Femur (tissue), 1 donor: Measurements from ENCODE around the gene GPNMB.

Experiments
- DNase-seq: peaks from one replicate; pipeline ENCODE4 v3.0.0-alpha.2; 2017

The GPNMB gene

GRCh38 chr7:23276376-23276775, 29.8 kb downstream of the GPNMB start:
- DNase-seq, result no peak

- no peak for DNase-seq
Measured at GRCh38 chr7:23276947-23277346, 30.4 kb downstream of the GPNMB start.

GRCh38 chr7:23277359-23277989, 30.9 kb downstream of the GPNMB start:
- DNase-seq, result no peak

DNA sequence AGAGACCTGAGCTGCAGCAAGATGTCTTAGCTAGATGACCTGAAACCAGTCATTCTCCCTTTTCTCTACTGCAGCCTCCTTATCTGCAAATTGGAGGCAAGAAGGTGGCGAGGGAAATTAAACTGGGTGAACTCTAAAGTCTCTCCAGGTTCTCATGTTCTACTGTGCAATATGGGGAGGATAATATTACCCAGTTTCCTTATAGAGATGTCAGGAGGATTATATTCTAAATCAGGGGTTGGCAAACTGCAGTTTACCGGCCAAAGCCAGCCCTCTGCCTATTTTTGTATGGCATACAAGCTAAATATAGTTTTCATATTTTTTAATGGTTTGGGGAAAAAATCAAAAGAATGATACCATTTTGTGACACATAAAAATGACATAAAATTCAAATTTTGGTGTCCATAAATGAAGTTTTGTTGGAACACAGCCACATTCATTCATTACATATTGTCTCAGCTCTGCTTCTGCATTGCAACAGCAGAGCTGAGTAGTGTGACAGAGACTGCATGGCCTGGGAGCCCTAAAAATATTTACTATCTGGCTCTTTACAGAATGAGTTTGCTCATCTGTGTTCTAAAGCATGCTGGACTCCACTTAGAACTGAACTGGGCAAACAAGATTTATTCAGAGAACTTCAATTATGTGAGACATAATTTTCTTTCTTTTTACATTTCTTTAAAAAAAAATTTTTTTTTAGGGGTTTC, 33.4 kb downstream of the GPNMB start:
- no peak for DNase-seq

GRCh38 chr7:23283086-23283485, 36.5 kb downstream of the GPNMB start:
- no peak for DNase-seq

DNA sequence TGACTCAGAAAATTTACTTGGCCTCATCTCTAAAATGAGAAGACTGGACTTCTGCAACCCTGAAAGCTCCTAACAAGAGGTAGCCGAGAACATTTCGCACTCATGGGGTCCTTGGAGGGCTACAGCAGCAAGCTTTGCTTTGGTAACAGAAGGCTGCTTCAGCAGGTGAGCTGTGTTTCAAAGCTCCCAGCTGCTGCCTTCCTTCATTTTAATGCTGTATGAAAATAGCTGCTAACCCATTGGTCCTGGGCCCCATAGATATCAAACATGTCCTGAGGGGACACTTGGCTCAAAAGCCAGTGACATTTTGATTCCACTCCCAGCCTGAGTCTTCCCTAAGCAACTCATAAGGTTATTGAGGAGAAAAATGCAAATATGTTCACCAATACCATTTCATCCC, 38.3 kb downstream of the GPNMB start:
- DNase-seq, result peak; percentile 39

DNA sequence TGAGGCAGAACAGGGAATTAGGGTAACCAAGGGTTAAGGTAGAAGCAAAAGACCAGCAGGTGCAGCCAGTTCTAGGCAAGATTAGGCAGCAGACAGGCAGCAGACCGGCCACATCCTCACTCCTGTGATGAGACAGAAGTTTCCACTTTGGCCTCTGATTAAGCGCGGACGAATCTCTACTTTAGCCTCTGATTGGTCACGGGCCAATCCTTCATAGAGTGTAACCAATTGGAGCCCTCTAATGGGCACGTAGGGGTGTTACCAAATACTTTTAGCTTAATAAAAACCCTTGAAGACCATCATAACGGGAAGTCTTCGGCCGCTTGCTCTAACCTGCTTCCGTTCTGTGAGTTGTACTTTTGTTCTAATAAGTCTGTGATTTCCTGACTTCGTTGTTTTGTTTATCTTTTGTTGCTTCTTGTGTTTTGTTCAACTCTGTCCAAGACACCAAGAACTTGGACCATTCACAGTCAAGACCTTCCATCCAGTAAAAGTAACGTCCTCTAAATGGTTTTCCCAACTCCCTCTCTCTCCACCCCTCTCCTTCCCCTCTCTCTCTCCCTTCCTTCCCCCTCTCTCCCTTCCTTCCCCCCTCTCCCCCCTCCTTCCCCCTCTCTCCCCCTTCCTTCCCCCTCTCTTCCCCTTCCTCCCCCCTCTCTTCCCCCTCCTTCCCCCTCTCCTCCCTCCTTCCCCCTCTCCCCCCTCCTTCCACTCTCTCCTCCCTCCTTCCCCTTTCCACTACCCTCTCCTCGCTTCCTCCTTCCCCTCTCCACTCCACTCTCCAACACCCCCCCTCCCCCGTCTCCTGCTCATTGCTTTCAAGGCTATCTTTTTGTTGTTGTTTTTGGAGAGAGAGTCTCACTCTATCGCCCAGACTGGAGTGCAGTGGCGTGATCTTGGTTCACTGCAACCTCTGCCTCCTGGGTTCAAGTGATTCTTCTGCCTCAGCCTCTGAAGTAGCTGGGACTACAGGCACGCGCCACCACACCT, 39.4 kb downstream of the GPNMB start:
- peak; percentile 33 for DNase-seq

DNA sequence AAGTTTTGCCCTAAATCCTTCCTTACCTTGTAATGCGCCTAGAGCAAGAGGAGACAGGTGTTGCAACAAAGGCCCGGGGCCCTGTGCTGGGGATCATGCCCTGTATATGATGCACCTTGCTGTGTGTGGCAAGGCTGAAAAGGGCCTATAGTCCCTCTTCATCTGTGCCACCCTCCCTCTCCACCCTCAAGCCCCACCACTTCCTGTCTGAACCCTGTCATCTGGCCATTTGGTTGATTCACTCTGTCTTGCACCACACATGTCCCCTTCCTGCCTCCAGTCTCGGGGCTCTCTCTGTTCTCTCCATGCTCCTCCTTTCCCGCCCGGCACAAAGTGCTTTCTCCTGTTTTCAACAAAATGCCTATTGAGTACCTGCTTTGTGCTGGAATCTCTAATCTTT, 41.0 kb downstream of the GPNMB start:
- no peak for DNase-seq

DNA sequence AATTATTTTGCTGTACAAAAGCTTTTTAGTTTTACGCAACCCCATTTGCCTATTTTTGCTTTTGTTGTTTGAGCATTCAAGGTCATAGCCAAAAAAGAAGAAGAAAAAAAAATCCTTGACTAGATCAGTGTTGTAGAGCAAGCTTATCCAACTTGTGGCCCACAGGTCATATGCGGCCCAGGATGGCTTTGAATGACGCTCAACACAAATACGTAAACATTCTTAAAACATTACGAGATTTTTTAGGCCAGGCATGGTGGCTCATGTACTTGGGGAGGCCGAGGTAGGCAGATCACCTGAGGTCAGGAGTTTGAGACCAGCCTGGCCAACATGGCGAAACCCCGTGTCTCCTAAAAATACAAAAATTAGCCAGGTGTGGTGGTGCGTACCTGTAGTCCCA, 44.4 kb downstream of the GPNMB start:
- DNase-seq, result no peak

DNA sequence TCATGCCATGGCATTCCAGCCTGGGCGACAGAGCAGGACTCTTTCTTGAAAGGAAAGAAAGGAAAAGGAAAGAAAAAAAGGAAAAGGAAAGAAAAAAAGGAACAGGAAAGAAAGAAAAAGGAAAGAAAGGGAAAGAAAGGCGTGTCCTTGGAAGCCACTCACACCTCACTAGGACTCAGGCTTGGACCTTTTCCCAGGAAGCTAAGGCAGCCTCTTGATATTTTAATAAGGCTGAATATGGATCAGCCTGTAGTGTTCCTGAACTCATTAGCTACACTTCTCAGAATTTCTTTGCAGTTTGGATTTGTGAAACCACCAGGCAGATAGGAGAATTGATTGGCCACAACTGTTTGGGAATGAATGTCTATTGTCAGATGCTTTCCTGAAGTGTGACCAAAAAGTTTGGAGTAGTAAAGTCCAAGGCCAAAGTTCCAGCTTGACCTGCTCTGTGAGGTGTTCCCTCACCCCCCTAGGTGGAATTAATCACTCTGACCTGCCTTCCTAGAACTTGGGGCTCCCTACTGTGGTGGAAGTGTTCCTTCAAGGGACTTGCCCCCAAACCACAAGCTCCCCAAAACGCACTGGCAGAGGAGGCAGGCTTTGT, 45.5 kb downstream of the GPNMB start:
- DNase-seq, result no peak

- no peak for DNase-seq
Measured at GRCh38 chr7:23292623-23293022, 46.0 kb downstream of the GPNMB start.

- no peak for DNase-seq
Measured at GRCh38 chr7:23293500-23294073, 47.0 kb downstream of the GPNMB start.

GRCh38 chr7:23294549-23295400, 48.2 kb downstream of the GPNMB start:
- no peak for DNase-seq

DNA sequence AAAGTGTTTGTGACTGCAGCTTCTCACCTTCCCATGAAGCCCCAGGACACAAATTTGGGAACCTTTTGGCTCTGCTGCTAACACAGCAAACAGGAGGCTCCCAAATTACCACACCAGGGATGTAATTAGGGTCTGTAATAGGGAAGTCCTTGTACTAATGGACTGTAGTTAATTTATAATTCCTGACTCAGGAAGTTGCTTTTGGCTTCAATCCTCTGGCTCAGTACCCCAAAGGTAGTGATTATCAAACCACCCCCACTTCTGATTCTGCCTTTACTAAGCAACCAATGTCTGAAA, 48.8 kb downstream of the GPNMB start:
- DNase-seq, result no peak

DNA sequence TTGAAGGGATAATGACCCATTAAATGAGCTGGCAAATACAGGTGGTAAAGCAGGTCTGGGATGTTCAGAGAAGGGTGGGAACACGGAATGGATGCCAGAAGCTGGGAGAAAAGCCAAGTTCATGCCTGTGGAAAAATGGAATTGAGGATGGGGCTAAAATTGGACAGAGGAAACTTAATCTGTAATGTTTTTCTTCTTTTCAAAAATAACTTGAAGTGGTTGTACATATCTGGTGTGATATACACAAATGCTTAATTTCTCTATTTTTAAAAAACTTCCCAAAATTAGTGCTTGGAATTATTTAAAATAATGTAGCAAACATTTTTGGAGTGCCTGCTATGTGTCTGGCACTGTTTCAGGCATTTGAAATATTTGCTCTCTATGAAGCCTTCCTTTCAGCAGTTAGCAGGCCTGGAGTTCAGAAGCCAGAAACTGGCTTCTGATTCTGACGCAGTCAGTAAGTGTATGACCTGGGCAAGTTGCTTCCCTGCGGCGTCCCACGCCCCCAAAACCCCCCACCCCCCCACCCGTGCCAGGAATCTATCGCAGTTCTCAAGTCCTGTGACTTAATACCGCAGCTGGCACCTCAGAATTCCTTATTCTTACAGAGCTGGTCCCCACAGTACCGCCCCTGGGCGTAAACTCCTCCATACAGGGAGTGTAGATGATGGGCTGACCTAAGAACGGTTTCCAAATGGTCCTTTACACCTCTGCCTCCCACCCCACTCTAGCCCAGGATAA, 51.7 kb downstream of the GPNMB start:
- DNase-seq, result peak; percentile 57

DNA sequence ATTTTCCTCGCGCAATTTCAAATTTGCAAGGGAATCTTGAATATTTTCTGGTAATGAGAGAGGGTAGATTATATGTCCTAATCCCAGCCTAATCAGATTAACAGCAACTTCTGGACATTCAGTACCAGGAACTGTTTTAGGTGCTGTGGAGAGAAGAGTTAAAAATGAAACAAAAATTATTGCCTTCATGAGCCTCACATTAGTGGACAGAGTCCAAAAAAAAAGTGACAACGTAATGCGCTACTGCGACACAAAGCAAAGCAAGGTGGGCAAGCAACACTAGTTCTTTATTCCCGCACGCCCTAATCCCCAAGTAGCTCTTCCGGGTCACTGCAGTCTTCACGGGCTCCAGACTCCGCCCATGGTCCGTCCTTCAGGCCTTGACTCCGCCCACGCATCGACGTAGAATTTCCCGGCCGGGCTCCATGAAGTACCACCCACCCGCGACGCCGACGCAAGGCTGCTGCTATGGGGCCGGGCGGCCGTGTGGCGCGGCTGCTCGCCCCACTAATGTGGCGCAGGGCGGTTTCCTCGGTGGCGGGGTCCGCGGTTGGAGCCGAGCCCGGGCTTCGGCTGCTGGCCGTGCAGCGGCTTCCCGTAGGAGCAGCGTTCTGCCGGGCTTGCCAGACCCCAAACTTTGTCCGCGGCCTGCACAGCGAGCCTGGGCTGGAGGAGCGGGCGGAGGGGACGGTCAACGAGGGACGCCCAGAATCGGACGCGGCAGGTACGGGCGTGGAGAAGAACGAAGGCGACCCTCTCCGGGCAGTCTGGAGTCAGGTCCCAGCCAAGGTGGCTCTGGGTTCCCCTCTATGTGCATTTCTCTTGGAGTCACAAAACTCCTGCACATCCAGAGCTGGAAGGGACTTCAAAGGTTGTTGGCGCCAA, 52.6 kb downstream of the GPNMB start, which contains the start of gene MALSU1:
TSS of gene MALSU1 (plus strand) at position 455 of the 885 bp plus-strand sequence. CDS start at position 469, 14 bp downstream.
- peak; percentile 98 for DNase-seq

GRCh38 chr7:23299770-23300300, 53.3 kb downstream of the GPNMB start:
- no peak for DNase-seq

GRCh38 chr7:23306936-23307521, 60.5 kb downstream of the GPNMB start:
- DNase-seq, result no peak

- DNase-seq, result no peak
Measured at GRCh38 chr7:23308754-23309153, 62.2 kb downstream of the GPNMB start.
